ELF-1 (cell line): ENCODE results near the gene PALM3.
"Not testable (repeated sequence)": the region's sequence is repeated elsewhere in the genome, so short reads cannot be mapped to it uniquely, and the experiment has no call there.

Experiments
- DNase-seq: peaks from one replicate; pipeline ENCODE4 v3.0.0-alpha.2; 2016; ENCODE audit warnings: low read depth, low spot score

The PALM3 gene

DNA sequence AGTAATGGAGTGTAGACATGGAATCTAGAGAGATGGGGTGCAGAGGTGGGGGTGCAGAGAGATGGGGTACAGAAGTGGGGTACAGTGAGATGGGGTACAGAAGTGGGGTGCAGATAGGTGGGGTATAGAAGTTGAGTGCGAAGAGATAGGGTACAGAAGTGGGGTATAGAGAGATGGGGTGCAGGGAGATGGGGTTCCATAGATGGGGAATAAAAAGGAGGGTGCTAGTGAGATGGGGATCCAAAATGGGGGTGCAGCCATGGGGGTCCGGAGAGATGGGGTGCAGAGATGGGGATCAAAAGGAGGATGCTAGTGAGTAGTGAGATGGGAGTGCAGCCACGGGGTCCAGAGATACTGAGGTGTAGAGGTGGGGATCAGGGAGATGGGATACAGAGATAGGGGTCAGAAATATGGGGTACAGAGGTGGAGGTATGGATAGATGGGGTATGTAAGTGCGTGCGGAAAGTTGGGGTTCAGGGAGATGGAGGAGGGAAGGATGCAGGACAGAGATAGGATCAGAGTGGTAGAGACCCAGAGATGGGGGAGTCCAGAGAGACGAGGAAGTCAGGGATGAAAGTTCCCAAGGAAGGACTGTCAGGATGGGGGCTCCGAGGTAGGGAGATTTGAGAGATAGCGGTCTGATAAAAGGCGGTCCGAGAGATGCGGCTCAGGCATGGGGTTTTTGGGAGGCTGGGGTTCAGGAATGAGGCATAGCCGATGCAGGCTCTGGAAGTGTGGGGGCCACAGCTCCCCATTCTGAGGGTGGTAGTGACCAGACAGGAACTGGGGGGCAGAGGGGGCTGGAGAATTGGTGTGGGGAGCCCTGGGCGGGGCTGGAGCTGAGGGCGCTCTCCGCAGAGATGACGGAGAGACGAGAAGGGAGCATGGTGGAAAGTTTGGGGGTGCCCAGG lies 3.4 kb downstream of the PALM3 start:
- DNase-seq, result no peak

DNA sequence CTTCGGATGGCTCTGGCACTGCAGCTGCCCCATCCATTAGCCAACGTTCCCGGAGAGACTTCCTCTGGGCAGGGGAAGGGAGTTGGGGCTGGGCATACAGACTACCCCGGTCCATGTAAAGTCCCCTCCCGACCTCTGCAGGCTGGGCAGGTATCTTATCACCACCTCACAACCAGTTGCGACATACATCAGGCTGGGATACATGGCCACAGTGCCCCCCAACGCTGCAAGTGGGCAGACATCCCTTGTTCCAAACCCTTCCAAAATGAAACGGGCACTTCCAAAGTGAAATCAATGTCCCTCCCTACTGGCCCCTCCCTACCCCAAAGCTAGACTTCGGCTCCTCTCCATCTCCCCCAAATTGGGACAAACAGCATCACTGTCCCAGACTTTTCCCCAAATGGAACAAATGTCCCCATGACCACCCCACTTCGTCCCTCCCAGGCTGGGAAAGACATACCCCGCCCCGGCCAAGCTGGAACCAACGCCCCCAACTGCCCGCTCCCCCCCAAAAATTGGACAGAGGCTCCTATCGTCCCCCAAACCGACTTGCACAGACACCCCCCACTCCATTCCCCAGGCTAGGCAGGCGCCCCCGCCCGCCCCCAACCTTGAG lies 5.0 kb downstream of the PALM3 start:
- DNase-seq, result no peak

DNA sequence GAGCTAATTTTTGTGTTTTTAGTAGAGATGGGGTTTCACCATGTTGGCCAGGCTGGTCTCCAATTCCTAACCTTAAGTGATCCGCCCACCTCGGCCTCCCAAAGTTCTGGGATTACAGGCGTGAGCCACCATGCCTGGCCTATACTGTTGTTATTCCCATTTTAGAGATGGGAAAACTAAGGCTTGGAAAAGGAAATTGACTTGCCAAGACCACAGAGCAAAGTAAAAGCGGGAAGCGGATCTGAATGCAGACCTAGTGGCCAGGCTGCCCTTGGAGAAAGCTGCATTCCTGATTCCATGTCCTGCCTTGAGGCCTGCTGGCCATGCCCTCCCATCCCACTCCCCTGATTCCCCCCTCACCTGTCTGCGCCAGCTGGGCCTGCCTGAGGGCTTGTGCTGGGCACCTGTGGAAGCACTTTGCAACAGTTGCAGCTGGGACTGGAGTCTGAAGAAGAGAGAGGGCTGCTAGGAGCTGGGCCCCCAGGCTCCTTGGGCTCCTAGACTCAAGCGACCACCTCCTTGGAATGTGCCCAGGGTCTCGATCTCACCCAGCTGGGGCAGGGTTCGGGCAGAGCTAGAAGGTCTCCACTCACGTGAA lies 5.7 kb downstream of the PALM3 start:
- DNase-seq, result peak; percentile 22

DNA sequence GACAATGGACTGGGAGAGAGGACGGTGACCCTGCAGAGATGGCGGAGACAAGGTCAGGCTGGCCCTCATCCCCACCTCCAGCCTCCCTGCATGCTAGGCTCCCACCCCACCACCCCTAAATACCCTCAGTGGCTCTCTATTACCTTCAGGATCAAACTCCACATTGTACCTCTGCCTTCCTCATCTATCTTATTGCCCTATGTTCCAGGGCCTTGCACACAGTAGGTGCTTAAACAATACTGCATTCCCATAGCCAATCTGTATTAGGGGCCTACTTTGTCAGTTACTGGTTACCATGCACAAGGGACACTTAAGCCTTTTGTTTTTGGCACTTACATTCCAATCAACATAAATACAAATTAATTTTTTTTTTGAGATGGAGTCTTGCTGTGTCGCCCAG lies 6.5 kb downstream of the PALM3 start:
- no peak for DNase-seq

DNA sequence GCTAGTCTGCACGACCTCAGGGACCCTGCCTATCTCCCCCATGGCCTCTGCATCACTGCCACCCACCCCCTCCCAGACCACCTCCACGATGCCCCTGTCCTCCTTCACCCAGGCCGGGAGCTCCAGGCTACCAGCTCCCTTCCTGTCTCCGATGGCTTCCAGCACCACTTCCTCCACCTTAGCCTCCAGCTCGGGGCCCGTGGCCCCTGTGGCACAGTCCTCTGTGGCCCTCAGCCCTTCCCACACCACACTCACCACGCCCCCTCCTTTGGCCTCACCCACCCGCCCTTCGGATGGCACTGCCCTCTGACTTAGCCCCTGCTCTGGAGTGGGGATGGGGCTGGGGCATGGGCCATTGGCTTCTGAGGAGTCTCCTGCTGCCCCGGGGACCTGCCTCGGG lies 7.2 kb downstream of the PALM3 start:
- no peak for DNase-seq

DNA sequence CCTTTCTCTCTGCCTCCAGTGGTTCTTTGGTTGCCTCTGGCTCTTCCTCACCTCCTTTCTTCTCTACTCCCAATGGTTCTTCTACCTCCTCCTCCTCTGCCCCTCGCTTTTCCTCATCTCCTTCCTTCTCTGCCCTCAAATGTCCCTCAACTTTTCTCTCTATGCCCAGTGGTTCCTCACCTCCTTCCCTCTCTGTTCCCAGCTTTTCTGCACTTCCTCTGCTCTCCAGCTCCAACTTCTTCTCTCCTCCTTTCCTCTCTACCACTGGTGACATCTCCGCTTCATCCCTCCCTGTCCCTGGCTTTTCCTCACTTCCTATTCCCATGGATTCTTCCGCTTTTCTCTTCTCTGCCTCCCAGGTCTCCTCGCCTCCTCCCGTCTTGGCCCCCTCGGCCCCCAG lies 7.8 kb downstream of the PALM3 start:
- DNase-seq, result no peak

DNA sequence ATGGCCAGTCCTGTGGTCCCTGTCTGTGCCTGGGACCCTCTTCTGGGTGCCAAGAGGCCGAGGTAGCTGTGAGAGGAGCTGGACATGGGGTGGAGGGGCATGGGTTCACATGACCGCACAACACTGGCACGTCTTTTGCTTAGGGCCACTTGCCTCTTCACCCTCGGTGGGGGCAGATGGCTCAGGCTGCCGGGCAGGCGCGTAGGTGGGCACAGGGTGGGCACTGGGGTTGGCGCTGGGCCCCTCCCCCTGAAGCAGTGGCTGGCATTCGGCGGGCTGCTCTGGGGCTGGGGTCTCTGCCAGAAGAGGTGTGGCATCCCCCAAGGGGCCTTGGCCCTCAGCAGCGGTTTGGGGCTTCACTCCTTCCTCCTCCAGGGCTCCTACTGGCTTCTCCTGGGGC lies 8.4 kb downstream of the PALM3 start:
- DNase-seq, result no peak

DNA sequence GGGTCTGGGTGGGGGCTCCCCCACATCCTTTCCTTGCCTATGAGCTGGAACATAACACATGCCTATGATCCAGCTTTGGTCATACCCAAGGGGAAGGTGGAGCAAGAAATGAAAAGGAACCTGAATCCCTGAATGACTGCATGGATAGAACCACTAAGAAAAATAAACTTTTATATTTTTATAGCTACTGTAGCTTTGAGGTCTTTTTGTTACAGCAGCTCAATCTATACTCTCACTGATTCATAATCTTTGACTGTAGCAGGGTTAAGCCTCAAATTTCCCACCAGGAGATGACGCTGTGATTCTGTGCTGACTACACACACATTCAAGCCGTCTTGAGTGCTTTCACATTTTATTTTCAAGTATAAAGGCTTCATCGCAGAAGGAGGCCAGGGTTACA lies 8.8 kb downstream of the PALM3 start:
- DNase-seq, result no peak

DNA sequence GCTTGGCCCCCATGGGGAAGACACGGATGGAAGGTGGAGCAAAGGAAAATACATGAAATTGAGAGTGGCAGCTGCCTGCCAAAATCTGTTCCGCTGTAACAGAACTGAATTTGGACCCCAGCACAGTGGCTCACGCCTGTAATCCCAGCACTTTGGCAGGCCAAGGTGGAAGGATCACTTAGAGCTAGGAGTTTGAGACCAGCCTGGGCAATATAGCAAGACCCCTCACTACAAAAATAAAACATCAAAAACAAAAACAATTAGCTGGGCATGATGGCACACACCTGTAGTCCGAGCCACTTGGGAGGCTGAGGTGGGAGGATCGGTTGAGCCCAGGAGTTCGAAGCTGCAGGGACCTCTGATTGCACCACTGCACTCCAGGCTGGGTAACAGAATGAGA lies 9.4 kb downstream of the PALM3 start:
- no peak for DNase-seq

DNA sequence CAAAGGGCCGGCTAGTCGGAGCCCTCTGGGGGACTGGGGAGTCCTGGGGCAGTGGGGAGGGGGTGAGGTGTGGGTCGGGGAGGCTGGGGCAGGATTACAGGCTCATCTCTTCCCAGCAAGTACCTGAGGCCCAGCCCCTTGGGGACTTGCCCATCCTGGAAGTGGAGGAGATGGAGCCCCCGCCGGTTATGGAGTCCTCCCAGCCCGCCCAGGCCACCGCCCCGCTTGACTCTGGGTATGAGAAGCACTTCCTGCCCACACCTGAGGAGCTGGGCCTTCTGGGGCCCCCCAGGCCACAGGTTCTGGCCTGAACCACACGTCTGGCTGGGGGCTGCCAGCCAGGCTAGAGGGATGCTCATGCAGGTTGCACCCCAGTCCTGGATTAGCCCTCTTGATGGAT lies 9.9 kb downstream of the PALM3 start:
- DNase-seq, result no peak

DNA sequence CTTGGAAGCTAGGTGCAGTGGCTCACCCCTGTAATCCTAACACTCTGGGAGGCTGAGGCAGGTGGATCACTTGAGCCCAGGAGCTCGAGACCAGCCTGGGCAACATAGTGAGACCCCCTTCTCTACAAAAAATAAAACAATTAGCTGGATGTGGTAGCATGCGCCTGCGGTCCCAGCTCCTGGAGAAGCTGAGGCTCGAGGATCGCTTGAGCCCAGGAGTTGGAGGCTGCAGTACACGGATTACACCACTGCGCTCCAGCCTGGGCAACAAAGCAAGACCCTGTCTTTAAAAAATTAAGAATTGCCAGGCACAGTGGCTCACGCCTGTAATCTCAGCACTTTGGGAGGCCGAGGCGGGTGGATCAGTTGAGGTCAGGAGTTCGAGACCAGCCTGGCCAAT lies 10.9 kb downstream of the PALM3 start:
- not testable (repeated sequence) for DNase-seq

DNA sequence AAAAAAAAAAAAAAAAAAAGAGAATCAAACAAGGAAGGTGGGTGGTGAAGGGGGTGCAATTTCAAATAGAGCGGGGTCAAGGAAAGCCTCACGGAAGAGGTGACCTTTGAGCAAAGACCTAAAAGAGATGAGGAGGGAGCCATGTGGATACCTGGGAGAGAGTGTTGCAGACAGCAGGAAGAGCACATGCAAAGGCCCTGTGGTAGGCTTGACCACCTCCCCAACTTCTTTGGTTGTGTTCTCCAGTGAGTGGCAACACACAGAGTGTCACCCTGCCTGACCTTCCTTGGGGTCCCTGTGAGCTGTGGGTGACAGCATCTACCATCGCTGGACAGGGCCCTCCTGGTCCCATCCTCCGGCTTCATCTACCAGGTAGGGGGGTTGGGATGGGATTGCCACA lies 11.4 kb downstream of the PALM3 start:
- no peak for DNase-seq

DNA sequence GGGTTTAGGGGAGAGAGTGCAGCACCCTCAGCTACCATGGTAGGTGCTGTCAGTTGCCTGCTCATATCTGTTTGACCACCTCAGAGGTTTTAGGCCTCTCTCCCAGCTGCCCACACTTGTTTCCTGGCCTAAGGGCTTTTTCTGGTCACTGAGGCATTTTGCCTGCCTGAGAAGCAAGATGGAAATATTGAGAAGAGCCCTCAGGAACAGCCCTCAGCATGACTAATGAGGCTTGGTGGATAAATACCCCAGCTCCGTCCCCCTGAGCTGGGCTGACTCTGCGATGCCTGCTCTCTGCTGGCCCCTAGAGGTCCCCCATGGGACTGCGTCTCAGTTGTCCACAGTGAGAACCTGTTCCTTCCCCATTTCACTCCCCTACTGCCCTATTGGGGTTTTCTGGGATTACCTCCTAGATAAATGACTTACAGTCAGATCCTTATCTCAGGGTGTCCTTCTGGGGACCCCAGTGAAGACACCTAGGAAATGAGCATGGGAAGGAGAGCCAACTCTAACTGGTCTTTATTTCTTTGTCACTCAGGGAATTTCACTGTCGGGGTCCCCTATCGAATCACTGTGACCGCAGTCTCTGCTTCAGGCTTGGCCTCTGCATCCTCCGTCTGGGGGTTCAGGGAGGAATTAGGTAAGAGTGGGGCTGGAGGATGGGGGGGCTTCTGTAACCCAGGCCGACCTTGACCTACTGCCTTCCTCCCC lies 13.3 kb downstream of the PALM3 start:
- DNase-seq, result peak; percentile 76

DNA sequence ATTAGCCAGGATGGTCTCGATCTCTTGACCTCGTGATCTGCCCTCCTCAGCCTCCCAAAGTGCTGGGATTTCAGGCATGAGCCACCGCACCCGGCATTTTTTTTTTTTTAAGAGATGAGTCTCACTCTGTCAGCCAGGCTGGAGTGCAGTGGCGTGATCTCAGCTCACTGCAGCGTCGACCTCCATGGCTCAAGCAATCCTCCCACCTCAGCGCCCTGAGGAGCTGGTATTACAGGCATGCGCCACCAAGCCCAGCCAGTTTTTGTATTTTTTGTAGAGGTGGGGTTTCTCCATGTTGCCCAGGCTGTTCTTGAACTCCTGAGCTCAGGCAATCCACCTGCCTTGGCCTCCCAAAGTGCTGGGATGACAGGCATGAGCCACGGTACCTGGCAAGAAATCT lies 14.0 kb downstream of the PALM3 start:
- DNase-seq, result not testable (repeated sequence)

DNA sequence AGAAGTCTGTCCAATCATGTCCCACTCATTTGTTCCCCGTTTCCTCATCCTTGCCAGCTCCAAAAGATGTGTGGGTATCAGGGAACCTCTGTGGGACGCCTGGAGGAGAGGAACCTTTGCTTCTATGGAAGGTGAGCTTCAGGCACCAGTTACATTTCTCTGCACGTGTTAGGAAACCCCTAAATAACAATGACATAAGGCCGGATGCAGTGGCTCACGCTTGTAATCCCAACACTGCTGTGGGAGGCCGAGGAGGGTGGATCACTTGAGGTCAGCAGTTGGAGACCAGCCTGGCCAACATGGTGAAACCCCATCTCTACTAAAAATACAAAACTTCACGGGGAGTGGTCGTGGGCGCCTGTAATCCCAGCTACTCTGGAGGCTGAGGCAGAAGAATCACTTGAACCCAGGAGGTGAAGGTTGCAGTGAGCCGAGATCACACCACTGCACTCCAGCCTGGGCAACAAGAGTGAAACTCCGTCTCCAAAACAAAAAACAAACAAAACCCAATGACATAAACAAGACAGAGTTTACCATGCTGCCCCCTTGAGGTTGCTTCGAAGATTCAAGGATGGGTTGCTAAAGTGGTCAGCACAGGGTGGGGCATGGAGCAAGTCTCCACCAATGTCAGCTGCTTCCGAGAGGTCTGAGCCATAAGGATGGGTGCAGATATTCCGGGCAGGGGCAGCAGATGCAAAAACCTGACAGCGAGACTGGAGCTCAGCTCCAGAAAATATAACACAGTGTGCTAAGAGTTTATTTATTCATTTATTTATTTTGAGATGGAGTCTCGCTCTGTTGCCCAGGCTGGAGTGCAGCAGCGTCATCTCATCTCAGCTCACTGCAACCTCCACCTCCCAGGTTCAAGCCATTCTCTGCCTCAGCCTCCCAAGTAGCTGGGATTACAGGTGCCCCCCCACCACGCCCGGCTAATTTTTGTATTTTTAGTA lies 18.9 kb downstream of the PALM3 start:
- peak; percentile 90 for DNase-seq

DNA sequence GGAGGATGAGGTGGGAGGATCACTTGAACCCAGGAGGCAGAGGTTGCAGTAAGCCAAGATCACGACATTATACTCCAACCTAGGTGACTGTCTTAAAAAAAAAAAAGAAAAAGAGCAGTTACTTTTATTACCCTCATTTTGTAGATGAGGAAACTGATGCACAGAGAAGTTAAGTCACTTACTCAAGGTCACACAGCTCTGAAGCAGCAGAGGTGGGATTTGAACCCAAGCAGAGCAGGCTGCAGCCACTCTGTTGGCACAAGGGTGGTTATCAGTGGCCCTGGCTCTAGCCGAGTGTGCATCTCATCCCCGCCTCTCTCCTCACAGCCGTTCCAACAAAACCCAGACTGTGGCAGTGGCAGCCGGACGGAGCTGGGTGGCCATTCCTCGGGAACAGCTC lies 22.7 kb downstream of the PALM3 start:
- DNase-seq, result no peak

DNA sequence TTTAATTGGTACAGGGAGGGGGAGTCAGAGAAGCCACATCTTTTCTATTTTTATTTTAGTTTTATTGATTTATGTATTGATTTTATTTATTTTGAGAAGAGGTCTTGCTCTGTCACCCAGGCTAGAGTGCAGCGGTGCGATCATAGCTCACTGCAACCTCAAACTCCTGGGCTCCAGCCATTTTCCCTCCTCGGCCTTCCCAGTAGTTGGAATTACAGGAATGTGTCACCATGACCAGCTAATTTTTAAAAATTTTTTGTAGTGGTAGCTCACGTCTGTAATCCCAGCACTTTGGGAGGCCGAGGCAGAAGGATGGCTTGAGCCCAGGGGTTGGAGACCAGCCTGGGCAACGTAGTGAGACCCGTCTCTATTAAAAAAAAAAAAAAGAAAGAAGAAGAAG lies 26.2 kb downstream of the PALM3 start:
- DNase-seq, result no peak

DNA sequence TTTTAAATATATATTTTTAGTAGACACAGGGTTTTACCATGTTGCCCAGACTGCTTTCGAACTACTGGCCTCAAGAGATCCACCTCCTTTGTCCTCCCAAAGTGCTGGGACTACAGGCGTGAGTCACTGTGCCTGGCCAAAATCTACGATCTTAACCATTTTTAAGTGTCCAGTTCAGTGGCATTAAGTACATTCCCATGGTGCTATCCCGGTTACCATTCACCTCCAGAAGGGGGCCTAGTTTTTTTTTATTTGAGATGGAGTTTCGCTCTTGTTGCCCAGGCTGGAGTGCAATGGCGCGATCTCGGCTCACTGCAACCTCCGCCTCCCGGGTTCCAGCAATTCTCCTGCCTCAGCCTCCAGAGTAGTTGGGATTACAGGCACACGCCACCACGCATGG lies 26.7 kb downstream of the PALM3 start:
- DNase-seq, result not testable (repeated sequence)

DNA sequence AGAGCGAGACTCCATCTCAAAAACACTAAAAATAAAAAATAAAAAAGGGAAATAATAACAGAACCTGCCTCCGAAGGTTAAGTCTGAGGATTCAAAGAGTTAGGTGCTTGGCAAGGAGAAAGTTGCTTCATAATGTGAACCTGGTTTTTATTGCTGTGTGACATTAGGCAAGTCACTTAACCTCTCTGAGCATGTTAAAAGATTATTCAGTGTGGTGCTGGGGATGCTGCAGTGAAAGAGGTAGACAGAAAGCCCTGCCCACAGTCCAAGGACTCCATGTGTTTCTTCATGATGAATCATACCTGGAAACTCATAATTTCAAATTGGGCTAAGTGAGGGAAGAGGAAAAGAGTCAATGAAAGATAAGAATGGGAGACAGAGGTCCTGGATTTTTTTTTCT lies 27.9 kb downstream of the PALM3 start:
- no peak for DNase-seq

DNA sequence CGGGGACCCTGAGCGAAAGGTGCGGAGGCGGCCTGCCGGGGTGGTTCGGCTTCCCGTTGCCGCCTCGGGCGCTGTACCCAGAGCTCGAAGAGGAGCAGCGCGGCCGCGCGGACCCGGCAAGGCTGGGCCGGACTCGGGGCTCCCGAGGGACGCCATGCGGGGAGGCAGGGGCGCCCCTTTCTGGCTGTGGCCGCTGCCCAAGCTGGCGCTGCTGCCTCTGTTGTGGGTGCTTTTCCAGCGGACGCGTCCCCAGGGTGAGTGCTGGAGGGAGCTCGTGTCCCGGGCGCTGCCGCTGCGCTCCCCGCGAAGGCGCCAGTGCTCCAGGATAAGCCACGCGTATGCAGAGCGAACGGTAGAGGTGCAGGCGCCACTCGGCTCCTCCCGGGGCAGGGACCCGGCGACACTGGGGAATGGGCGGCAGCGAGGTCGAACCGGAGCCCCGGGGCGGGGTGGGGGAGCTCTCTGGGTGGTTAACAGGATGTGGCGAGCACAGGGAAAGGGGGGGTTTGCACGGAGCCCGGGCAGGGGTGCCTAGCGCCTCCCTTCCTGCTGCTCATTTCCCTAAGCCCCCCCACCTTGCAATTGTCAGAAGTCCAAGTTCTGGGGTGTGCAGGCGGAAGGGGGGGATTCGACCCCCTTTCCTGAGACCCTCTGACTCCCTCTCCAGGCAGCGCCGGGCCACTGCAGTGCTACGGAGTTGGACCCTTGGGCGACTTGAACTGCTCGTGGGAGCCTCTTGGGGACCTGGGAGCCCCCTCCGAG lies 30.0 kb downstream of the PALM3 start, which contains the start of gene IL27RA:
IL27RA (plus strand) TSS at position 44 of the 762 bp plus-strand sequence; CDS start at position 155, 111 bp downstream.
- DNase-seq, result peak; percentile 62
